GM12892 (cell line): ENCODE results near the gene R3HDM4.
"Not testable (repeated sequence)": the region's sequence is repeated elsewhere in the genome, so short reads cannot be mapped to it uniquely, and the experiment has no call there.

ENCODE experiments used
- DNase-seq: peaks from one replicate; pipeline ENCODE4 v3.0.0; 2011; ENCODE audit not compliant: insufficient read length
- FAIRE-seq: peaks from 2 replicates; lab custom pipeline; 2011; peaks lifted over from hg19 to GRCh38; lab: Jason Lieb, UNC
- POLR2A ChIP-seq: IDR thresholded peaks from 2 replicates; pipeline ENCODE4 v1.6.1; 2011; ENCODE audit warnings: low read depth, low read length, control low read depth
- POLR2AphosphoS5 ChIP-seq: IDR thresholded peaks from 2 replicates; pipeline ENCODE4 v1.6.1; 2011; ENCODE audit warnings: low read depth, low read length, control low read depth
- TAF1 ChIP-seq: IDR thresholded peaks from 2 replicates; pipeline ENCODE4 v1.6.1; 2011; ENCODE audit warnings: low read depth, mild to moderate bottlenecking, control low read depth, low read length, borderline replicate concordance

The R3HDM4 gene

GRCh38 chr19:861141-861755 lies 51.8 kb downstream of the R3HDM4 start:
- no peak for FAIRE-seq
- no peak for DNase-seq
- no peak for TF ChIP-seq TAF1
- TF ChIP-seq POLR2A = no peak
- no peak for TF ChIP-seq POLR2AphosphoS5

GRCh38 chr19:858868-859843 lies 53.9 kb downstream of the R3HDM4 start, which contains the start of gene CFD:
CFD (plus strand) TSS chr19:859664; CDS start chr19:859690, 26 bp downstream.
- TF ChIP-seq TAF1 (no peak), POLR2A (no peak), POLR2AphosphoS5 (no peak)
- FAIRE-seq (no peak), DNase-seq (no peak)

- no peak for DNase-seq
- no peak for FAIRE-seq
- TF ChIP-seq POLR2AphosphoS5 (no peak), TAF1 (no peak), POLR2A (no peak)
These were observed 54.7 kb downstream of the R3HDM4 start for GRCh38 chr19:858284-858683.

GRCh38 chr19:855566-856120 lies 57.4 kb downstream of the R3HDM4 start:
- TF ChIP-seq POLR2A (no peak), TAF1 (no peak), POLR2AphosphoS5 (no peak)
- no peak for DNase-seq
- FAIRE-seq = no peak

- FAIRE-seq = no peak
- no peak for TF ChIP-seq TAF1
- TF ChIP-seq POLR2AphosphoS5 = no peak
- no peak for TF ChIP-seq POLR2A
These were observed 57.9 kb downstream of the R3HDM4 start for GRCh38 chr19:855142-855541.

GRCh38 chr19:854549-854948 lies 58.5 kb downstream of the R3HDM4 start:
- FAIRE-seq (no peak), DNase-seq (no peak)
- no peak for TF ChIP-seq POLR2A
- no peak for TF ChIP-seq POLR2AphosphoS5
- TF ChIP-seq TAF1 = no peak

More at GRCh38 chr19:855142-855541, 57.9 kb downstream of the R3HDM4 start:
- no peak for DNase-seq

- FAIRE-seq, DNase-seq: not testable (repeated sequence)
These were observed 59.3 kb downstream of the R3HDM4 start for GRCh38 chr19:853614-854220.

GRCh38 chr19:853014-853585 lies 59.9 kb downstream of the R3HDM4 start:
- TF ChIP-seq POLR2AphosphoS5 (no peak), POLR2A (no peak), TAF1 (no peak)
- FAIRE-seq = no peak
- no peak for DNase-seq

- TF ChIP-seq TAF1 (no peak), POLR2A (no peak), POLR2AphosphoS5 (no peak)
- no peak for DNase-seq
- FAIRE-seq = no peak
These were observed 60.6 kb downstream of the R3HDM4 start, which contains the start of gene ELANE for GRCh38 chr19:852136-853013. ELANE (plus strand) TSS chr19:852303; CDS start chr19:852329, 26 bp downstream.

GRCh38 chr19:850979-851335 lies 62.1 kb downstream of the R3HDM4 start:
- DNase-seq = no peak
- FAIRE-seq = no peak
- TF ChIP-seq TAF1 (no peak), POLR2A (no peak), POLR2AphosphoS5 (no peak)
